NCI-H128 (cell line): ENCODE measurements around the gene ADM.
"Not testable (repeated sequence)": the region's sequence is repeated elsewhere in the genome, so short reads cannot be mapped to it uniquely, and the experiment has no call there.

Experiments
- DNase-seq: peaks from one replicate; lab custom pipeline; 2025; ENCODE audit not compliant: unreplicated experiment; lab: John Stamatoyannopoulos, UW

The ADM gene, protein sequence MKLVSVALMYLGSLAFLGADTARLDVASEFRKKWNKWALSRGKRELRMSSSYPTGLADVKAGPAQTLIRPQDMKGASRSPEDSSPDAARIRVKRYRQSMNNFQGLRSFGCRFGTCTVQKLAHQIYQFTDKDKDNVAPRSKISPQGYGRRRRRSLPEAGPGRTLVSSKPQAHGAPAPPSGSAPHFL

DNA sequence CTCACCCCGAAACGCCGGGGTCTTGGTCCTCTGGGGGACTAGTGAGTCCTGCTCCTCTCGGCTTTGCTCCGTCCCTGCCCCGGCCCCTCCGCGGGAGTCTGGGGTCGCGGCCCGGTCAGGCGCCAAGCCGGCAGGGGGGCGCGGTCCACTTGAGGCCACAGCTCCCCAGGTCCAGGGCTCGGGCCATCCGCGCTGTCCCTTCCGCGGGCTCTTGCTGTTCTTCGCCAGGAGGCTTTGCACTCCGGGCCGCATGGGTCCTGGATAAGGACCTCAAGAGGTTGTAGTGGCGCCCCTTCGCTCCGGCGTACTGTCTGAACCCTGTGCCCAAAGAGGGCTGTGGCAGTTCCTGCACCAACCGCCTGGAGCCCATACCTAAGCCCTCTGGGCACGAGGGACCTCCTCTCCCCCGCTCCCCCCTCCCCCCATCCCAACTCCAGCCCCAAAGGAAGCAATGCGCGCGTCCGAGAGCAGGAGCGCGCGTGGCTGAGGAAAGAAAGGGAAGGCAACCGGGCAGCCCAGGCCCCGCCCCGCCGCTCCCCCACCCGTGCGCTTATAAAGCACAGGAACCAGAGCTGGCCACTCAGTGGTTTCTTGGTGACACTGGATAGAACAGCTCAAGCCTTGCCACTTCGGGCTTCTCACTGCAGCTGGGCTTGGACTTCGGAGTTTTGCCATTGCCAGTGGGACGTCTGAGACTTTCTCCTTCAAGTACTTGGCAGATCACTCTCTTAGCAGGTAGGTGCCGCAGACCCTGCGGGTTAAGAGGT is at the start of gene ADM:
ADM (plus strand) TSS at position 579 of the 767 bp plus-strand sequence. CDS start 628 bp downstream, outside the sequence.
- peak; percentile 67 for DNase-seq

DNA sequence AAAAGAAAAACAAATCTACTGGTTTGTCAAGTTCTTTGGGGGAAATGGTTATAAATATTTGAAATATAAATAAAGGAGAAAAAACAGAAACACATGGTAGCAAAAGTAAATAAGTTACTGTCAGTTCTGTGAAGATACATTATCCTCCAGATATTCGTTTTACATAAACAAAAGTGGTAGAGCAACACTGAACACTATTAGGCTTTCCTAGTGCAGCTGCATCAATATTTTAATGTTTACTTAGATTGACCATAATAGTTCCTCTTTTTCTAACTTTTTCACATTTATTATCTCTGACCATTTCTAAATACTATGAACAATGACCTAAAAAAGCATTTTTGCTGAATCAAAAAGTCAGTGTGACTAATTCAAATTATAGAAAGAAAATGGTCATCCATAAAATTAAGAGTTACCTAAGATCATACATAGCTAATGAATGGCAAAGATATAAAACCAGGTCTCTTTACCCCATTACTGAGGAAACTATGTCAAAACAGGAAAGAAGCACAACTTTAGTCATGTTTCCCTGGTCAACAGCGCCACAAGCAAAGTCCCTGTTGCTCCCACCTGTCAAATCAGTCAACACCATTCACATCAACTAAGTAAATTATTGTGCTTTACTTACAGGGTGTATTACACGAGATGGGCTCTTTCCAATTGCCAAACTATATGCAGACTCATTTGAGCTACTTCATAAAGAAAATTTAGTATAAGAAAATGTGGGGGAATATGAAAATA is 49.3 kb upstream of the ADM start:
- DNase-seq = no peak

DNA sequence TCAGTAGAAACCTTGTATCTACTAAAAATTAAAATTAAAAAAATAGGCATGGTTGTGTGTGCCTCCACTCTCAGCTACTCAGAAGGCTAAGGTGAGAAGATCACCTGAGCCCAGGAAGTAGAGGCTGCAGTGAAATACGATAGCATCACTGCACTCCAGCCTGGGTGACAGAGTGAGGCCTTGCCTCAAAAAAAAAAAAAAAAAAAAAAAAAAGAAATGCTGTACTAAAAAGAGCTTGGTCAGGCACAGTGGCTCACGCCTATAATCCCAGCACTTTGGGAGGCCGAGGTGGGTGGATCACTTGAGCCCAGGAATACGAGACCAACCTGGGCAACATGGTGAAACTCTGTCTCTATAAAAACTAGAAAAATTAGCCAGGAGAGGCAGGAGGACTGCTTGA is 47.4 kb upstream of the ADM start:
- no peak for DNase-seq

DNA sequence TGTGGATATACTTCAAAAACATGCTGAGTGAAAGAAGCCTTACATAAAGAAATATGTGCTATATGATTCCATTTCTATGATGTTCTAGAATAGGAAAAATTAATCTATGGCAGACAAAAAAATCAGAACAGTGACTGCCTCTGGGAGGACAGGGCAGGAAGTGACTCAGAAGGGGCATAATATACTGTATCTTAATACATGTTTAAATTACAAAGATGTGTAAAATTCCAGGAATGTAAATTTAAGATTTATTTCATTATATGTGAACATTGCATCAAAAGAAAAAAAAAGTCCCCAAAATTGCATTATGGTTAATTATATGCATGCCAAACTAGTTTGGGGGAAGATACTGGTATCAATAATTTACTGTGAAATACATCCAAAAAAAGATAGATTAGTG is 43.1 kb upstream of the ADM start:
- DNase-seq = no peak

DNA sequence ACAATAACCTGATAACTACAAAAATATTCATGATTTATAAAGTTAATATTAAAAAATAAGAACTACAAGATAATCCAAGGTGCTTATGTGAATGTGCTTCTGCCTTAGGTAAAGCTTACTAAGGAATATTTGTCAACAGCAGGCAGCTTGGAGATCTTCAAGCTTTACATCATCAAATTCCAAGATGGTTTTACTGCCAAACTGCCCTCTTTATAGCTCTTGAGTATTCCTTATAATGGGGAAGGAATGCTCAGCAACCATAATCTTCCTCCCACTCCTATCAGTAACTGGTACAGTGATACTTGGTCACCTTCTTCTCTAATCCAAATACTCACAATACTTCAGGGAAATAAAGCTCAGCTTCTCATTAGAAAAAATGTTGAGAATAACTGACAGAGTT is 40.9 kb upstream of the ADM start:
- DNase-seq = no peak

DNA sequence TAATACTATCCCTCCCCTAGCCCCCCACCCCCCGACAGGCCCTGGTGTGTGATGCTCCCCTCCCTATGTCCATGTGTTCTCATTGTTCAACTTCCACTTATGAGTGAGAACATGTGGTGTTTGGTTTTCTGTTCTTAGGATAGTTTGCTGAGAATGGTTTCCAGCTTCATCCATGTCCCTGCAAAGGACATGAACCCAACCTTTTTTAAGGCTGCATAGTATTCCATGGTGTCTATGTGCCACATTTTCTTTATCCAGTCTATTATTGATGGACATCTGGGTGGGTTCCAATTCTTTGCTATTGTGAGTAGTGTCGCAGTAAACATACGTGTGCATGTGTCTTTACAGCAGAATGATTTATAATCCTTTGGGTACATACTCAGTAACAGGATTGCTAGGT is 40.2 kb upstream of the ADM start:
- not testable (repeated sequence) for DNase-seq

DNA sequence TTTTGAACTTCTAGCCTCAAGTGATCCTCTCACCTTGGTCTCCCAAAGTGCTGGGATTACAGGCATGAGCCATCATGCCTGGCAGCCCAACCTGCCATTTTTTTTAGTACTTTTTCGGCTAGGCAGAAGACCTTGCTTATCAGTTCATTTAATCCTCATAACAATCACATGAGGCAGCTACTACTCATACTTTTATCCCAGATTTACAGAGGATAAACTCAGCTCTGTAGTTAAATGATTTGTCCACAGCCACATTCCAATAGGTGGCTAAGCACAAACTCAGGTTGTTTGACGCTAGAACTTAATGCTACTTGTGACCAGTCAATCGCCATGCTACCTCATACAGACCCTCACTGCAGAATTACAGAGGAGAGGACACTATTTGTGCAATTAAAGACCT is 38.9 kb upstream of the ADM start:
- no peak for DNase-seq

DNA sequence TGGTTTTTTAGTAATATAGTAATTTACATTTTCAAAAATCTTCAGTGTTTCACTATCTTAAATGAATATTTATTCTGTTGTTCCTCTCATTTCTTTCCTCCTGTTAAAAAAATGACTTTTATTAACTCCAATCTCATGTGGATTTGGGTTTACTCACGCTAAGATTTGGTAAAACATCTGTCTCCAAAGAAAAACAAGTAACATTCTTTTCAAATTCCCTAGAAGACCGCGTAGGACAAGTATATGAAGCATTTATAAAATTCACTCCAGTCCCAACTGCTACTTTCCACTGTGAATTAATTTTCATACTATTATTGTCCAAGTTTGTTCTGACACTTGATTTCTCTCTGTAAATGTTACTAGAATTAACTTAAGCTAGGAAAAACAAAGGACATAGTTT is 37.1 kb upstream of the ADM start:
- no peak for DNase-seq

DNA sequence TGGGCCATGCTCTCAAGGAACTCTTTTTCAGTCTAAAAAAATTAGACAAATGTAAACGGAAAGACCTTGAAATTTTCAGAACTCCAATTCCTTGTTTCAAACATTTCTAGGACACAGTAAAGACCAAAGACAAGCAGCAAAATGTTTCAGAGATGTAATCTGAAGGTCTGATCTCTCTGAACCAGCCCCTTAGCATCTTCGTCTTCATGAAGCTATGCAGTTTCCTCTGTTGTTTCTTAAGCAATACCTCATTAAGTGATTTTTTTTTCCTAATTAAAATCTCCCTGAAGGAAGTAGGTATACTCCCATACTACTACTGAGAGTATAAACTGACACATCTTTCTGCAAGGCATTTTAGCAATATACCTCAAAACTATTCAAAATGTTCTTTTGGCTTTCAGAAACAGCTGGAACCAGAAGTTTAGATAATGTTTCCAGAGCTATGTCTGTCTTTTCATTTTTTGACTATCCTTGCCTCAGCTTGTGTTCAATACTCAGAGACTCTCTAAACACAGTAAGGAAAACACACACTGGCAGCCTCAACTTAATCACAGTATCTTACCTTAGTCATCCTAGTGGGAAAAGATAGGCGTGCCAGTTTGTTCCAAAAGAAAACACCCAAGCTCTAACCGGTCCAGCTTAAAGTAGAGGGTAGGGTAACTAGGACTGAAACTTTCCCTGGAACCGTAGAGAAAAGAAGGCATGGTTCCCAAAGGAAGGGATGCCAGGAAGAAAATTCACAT is 36.0 kb upstream of the ADM start:
- no peak for DNase-seq

DNA sequence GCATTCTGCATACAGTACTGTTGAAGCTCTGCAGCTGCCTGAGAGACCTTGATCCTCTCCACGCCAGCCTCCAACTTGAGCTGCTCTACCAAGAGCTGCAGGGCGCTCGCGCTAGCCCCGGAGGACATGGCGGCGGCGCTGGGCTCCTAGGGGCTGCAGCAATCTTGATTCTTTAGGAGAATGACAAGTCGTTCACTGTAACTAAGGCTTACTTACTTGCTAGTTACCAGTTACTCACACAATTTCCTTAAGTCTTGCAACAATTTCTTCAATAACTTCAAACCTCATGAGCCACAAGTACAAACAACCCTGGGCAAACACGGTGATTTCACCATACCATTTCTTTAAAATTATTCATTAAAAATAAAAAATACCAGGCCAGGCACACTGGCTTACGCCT is 32.7 kb upstream of the ADM start:
- no peak for DNase-seq

DNA sequence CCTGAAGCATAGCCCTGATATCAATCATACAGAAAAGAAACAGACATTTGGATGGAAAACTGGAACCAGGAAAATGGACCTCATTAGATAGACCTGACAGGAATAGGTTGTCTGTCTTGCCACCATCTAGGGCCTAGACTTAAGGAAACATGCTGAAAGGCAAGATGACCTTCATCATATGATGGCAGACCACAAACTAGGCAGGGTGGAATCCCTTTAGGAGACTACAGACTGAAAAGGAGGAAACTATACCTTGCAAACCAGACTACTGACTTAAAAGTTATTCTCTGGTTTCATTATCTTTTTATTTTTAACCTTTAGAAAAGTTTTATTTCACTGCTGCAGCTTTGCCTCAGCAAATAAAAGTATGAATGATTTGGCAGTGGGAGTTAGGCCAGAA is 31.1 kb upstream of the ADM start:
- DNase-seq = no peak

DNA sequence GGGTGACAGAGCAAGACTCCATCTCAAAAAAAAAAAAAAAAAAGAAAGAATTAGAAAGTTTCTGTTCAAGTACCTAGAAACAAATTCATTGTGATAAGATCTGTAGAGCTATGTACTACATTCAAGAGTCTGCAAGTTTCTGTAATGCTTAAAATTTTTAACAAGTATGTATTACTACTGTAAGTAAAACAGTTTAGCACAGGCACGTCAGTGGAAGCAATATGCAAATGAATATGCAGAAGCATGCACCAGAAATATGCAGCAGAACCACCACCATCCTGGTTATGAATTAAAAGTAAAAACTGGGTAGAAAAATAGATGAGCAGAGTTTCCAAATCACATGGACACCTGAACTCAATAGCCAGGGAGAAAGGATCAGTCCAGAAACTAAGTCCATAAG is 30.1 kb upstream of the ADM start:
- DNase-seq = no peak

DNA sequence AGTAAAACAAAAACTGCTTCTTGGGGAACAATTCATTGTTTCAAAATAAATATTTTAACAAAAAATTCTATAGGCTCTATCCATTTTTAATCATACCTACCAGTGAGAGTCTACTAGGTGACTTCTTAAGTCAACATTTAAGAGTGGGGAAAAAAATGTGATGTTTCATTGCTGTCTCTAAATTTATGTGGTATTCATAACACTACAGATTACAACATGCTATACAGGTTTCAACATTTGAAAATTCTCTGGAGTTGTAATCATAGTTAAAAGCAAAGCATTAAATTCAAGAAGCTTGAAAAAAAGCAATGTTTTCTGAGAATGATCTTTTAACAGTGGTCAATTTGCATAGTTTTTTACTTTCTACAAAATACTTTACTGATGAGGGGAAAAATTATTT is 29.2 kb upstream of the ADM start:
- no peak for DNase-seq

DNA sequence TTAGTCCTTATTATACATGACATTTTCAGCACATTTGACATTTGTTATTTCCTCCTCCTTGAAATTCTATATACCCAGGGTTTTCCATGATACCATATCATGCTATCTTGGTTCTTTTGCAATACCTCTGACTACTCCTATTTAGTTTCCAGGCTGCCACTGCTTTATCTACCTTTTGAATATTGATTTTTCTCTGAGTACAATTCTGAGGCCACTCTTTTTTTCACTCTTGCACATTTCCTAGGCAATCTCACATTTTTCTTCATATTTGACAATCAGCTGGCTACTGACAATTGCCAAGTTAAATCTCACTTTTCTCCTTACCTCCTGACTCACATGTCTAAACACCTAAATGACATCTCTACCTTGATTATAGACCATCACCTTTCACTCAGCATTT is 22.8 kb upstream of the ADM start:
- DNase-seq = no peak

DNA sequence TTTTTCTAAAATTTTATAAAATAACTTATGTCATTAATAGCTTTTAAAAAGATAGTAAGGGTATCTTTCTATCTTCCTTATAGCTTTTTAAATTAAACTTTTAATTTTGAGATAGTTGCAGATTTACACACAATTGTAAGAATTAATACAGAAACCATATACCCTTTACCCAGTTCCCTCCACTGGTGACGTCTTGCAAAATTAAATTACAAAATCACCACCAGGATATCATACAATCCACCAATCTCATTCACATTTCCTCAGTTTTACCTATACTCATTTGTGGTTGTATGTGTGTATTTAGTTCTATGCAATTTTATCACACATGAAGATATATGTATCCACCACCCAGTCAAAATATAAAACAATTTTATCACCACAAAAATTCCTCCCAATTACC is 20.9 kb upstream of the ADM start:
- DNase-seq = no peak

DNA sequence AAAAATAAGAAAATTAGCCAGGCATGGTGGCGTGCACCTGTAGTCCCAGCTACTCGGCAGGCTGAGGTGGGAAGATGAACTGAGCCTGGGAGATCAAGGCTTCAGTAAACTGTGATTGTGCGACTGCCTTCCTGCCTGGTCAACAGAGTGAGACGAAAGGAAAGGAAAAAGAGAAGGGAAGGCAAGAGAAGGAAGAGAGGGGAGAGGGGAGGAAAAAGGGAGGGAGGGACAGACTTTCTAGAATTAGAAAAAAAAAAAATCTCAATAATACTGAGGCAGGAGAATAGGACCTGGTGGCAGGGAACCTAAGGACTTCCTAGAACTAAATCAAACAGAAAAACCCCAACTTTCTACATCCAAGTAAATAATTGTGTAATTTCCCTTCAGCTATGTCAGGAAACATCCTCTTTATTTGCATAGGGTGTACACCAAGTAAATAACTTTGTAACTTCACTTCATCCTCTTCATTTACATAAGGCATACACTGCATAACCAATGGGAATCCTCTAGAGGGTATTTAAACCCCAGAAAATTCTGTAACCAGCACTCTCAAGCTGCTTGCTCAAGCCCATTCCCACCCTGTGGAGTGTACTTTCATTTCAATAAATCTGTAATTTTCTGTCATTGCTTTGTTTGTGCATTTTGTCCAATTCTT is 19.6 kb upstream of the ADM start:
- DNase-seq = no peak

DNA sequence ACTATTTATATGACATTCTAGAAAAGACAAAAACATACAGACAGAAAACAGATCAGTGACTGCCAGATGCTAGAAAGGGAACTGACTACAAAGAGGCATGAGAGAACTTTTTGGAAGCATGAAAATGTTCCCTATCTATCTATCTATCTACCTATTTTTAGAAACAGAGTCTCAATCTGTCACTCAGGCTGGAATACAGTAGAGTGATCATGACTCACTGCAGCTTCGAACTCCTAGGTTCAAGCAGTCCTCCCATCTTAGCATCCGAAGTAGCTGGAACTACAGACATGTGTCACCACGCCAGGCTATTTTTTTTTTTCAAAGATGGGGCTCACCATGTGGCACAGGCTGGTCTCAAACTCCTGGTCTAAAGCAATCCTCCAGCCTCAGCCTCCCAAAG is 17.7 kb upstream of the ADM start:
- no peak for DNase-seq

DNA sequence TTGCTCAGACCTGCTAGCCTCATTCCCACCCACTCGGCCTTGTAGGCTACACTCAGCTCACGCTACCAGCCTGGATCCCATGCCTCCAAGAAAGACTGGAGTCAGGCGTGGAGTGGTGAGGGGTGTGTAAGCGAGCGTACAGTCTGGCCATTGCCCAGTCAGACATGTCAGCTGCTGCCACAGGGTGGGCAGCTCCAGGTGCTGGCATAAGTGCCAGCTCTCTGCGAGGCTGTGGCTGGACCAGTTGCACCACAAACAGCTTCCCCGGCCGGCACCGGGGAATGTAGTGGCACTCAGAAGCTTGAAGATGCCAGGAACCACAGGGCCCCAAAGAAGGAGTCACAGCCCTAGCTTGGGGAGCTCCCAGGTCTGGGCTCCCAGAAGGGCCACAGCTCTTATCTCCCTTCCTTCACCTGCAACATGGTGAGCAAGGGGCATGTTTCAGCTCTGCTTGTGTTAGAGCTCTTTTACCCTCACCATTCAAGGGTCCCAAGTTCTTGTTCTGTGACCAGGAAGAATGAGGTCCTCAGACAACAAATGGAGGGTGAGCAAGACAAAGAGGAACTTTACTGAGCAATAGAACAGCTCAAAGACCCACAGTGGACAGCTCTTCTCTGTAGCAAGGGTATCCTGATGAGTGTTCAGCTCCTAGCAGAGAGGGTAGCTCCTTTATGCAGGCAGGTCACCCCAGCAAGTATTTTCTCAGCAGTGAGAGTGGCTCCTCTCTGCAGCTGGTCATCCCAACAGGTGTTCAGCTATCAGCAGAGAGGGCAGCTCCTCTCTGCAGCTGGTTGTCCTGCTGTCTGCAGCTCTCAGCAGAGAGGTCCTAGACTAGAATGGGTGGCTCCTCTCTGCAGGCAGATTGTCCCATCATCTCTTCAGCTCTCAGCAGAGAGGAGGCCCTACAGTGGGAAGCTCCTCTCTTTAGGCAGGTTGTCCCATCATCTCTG is 16.8 kb upstream of the ADM start:
- no peak for DNase-seq

DNA sequence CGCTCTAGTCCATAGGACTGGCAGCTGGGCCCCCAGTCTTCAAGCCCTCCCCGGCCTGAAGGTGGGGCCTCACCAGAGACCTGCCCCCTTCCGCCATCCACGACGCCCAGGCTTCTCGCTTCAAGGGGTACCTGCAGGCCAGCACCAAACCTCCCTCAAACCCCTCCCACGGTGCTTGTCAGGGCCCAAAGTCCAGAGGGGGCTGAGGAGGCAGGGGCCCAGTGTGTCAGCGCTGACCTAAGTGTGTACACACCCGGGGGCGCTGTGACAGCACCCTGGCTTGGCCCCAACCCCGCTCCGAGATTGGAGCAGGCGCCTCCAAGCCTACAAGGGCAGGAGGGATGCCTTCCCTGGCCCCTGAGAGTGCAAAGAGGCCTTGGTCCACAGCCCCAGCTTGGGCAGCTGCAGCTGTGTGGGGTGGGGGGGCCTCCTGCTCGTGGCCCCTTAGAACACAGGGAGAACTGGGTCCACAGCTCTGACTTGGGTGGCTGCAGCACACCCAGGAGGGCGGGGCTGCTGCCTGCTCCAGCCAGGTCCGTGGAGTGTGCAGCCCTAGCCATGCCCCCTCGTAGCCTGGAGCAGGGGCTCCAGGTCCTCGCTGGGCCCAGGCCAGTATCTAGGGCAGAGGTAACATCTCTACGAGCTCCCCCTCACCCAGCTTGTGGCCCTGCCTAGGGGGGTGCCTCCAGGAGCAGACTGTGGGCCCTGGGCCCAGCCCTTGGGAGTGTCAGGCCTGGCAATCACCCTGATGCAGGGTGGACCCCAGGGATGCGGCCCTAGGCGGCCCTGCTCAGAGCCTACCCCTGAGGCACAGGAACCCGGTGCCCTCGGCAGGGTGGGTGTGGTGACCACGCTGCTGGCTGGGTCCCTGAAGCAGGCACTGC is 15.8 kb upstream of the ADM start:
- DNase-seq = no peak
